ENCODE results near the gene NSL1. TPM values are rescaled to one million over a fixed set of nuclear protein-coding genes. Genes with fewer than 3 reads are reported as not detected.

Gene NSL1
- total RNA-seq, 1 experiment from 2014 or later, result 36.4 TPM

DNA sequence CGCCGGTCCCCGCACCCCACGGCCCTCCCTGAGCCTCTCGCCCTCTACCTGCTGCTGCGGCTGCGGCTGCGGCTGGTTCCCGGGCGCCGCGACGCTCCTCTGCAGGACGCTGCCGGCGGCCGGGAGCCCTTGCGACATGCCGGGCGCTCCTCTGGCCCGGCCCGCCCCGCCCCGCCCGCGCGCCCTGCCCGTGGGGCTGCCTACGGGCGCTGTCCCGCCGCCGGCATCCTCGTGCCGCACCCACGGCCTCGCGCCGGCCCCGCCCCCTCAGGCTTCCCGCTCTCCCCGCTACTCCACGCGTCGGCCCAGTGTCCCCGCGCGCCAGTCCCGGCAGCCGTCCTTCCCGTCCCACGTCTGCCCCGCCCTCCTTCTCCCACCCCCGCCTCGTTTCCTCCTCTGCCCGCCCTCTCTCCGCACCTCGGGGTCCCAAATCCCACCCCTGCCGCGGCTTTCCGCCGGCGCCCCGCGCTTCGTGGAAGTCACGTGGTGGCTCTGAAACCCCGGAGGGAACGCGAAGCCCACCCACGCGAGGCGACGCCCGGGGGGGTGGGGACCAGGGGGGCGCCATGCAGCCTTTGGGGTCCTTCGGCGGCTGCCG is 91.9 kb downstream of the NSL1 start, which contains the start of gene BATF3:
Gene BATF3, minus strand, starts transcription at position 216 of the 598 bp plus-strand sequence. Its CDS starts 78 bp downstream, at position 138.
- peak; percentile 55 for ATAC-seq
- CTCF ChIA-PET, result interaction anchor here (1.3 kb wide), 2 partner anchors 32 to 35 kb away, joined by 4 to 6 read pairs; no protein-coding TSS in a partner anchor

DNA sequence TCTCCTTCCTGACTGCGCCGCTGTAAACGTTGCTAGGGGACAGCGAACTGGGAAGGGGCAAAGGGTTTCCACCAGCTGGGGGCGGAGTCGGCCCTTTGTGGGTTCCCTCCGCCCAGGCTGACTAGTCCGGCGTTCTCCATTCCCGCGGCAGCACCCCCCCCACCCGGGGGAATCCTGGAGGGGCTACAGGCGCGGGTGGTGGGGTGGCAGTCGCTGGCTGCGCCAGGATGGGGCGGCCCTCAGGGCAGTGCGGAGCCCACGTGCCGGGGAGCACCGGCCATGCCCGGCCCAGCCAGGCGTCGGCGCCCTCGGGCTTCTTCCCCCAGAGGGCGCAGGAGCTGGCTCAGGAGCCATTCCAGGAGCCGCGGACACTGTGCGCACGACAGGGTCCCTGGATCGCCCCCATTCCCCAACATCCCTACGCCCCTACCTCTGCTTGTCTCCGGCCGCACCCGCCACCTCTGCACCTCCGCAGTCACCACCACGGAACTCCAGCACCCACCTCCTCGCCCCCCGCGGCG is 92.4 kb downstream of the NSL1 start:
- no peaks in the 10 kb centered on the region for H4K20me1 ChIP-seq (ENCODE audit: insufficient read depth)
- H3K9ac ChIP-seq (ENCODE audit: low read length), result peak overlapping the region; percentile 49
- no peaks in the 10 kb centered on the region for H3K36me3 ChIP-seq (ENCODE audit: control insufficient read depth in 1 of 2, insufficient read depth in 2 of 2, low read length in 2 of 2)
- H3K4me1 ChIP-seq (ENCODE audit: control insufficient read depth in 1 of 2, insufficient read depth in 2 of 2, low read length in 2 of 2), result peaks cover 9 to 25% of the 10 kb centered on the region in 2 experiments
- peak; percentile 27 for DNase-seq (ENCODE audit: low read depth, low spot score)
- H3K4me2 ChIP-seq (ENCODE audit: low read length), result peak overlapping the region; percentile 87
- BruUV-seq (replicated peaks), result no TSS peak
- no peaks in the 10 kb centered on the region for H3K9me3 ChIP-seq (ENCODE audit: control insufficient read depth in 1 of 2, insufficient read depth in 1 of 2, low read depth in 1 of 2, low read length in 2 of 2)
- intact Hi-C loops (cut with micrococcal nuclease), result no loop called here
- peaks cover 16% of the 10 kb centered on the region; the same call in 1 of the 2 replicates for H3K27me3 ChIP-seq (ENCODE audit: insufficient read depth, low read length)
- H3K27ac ChIP-seq (ENCODE audit: low read depth, low read length), result no peak overlapping the region
- peak overlapping the region; percentile 47 to 58 for H3K4me3 ChIP-seq (replicated peaks in 1 of 2; ENCODE audit: low read depth in 1 of 2, low read length in 2 of 2)
- H2AFZ ChIP-seq (ENCODE audit: low read depth, low read length, poor library complexity, severe bottlenecking), result peak overlapping the region; percentile 36
- ChIA-PET POLR2A (interaction anchor here (1.3 kb wide), 1 partner anchor 91 kb away, joined by 5 read pairs; the partner anchor contains the start of gene ATF3), CTCF (interaction anchor here (1.1 to 1.3 kb wide), 3 partner anchors 31 to 51 kb away, joined by 4 to 6 read pairs (median 5); no protein-coding TSS in a partner anchor), RAD21 (ENCODE audit: low non-redundant PET in 1 of 2, low total read pairs in 2 of 2, uncharacterized antibody in 2 of 2, unreplicated experiment in 2 of 2) (interaction anchor here (0.7 to 1.1 kb wide), 2 partner anchors 222 to 243 kb away, joined by 5 read pairs; no protein-coding TSS in a partner anchor)
- no peaks in the 10 kb centered on the region for H3K9me2 ChIP-seq (ENCODE audit: insufficient read depth)
- H3K79me2 ChIP-seq (ENCODE audit: insufficient read depth, low read length), result no peaks in the 10 kb centered on the region
- ATAC-seq, result peak; percentile 92
- TF ChIP-seq FOSL1 (IDR thresholded peaks at IDR 0.05; ENCODE audit: low read depth), result no peak
- no peak for TF ChIP-seq JUND (IDR thresholded peaks at IDR 0.05)
- TF ChIP-seq, protein P1, sequence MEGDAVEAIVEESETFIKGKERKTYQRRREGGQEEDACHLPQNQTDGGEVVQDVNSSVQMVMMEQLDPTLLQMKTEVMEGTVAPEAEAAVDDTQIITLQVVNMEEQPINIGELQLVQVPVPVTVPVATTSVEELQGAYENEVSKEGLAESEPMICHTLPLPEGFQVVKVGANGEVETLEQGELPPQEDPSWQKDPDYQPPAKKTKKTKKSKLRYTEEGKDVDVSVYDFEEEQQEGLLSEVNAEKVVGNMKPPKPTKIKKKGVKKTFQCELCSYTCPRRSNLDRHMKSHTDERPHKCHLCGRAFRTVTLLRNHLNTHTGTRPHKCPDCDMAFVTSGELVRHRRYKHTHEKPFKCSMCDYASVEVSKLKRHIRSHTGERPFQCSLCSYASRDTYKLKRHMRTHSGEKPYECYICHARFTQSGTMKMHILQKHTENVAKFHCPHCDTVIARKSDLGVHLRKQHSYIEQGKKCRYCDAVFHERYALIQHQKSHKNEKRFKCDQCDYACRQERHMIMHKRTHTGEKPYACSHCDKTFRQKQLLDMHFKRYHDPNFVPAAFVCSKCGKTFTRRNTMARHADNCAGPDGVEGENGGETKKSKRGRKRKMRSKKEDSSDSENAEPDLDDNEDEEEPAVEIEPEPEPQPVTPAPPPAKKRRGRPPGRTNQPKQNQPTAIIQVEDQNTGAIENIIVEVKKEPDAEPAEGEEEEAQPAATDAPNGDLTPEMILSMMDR (IDR thresholded peaks at IDR 0.05 in 2 of 3, conservative IDR thresholded peaks at IDR 0.05 in 1 of 3; ENCODE audit: borderline replicate concordance in 1 of 3, insufficient read depth in 1 of 3, low read depth in 2 of 3, low read length in 2 of 3), result peak; percentile 54 to 90 (median 64)
- peak; percentile 44 for TF ChIP-seq RAD21 (IDR thresholded peaks at IDR 0.05; ENCODE audit: low read depth)
- peak; percentile 31; the same call in 1 of the 2 replicates for TF ChIP-seq POLR2AphosphoS5 (IDR thresholded peaks at IDR 0.05; ENCODE audit: low read depth, low read length)
- peak; percentile 29; the same call in 1 of the 2 replicates for TF ChIP-seq ZFX (IDR thresholded peaks at IDR 0.05)
- TF ChIP-seq EGR1 (IDR thresholded peaks at IDR 0.05; ENCODE audit: low read depth), result no peak
- TF ChIP-seq SIN3A (IDR thresholded peaks at IDR 0.05; ENCODE audit: low read depth), result no peak
- no peak for TF ChIP-seq SP1 (IDR thresholded peaks at IDR 0.05; ENCODE audit: low read depth)
- TF ChIP-seq, protein P2, sequence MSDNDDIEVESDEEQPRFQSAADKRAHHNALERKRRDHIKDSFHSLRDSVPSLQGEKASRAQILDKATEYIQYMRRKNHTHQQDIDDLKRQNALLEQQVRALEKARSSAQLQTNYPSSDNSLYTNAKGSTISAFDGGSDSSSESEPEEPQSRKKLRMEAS (IDR thresholded peaks at IDR 0.05), result peak; percentile 94
- TF ChIP-seq YY1 (IDR thresholded peaks at IDR 0.05; ENCODE audit: extremely low read depth, insufficient replicate concordance, low read depth, low read length), result peak; percentile 73
- TF ChIP-seq POLR2A (IDR thresholded peaks at IDR 0.05; ENCODE audit: borderline replicate concordance, extremely low read depth, insufficient read depth, insufficient read length), result no peak

More for the DNA sequence above, 91.9 kb downstream of the NSL1 start, which contains the start of gene BATF3:
- H3K27ac ChIP-seq (ENCODE audit: low read depth, low read length), result no peak within 1 kb of the TSS
- no peaks in the 10 kb centered on the region for H3K9me2 ChIP-seq (ENCODE audit: insufficient read depth)
- ChIA-PET POLR2A (interaction anchor here (1.3 kb wide), 1 partner anchor 91 kb away, joined by 5 read pairs; the partner anchor contains the start of gene ATF3), RAD21 (ENCODE audit: low non-redundant PET in 1 of 2, low total read pairs in 2 of 2, uncharacterized antibody in 2 of 2, unreplicated experiment in 2 of 2) (interaction anchor here (0.7 to 1.1 kb wide), 2 partner anchors 223 to 244 kb away, joined by 5 read pairs; no protein-coding TSS in a partner anchor)
- no peak for DNase-seq (ENCODE audit: low read depth, low spot score)
- H3K4me3 ChIP-seq (replicated peaks in 1 of 2; ENCODE audit: low read depth in 1 of 2, low read length in 2 of 2), result peak within 1 kb of the TSS; percentile 47 to 58
- no peaks in the 10 kb centered on the region for H3K79me2 ChIP-seq (ENCODE audit: insufficient read depth, low read length)
- peaks cover 16% of the 10 kb centered on the region; the same call in 1 of the 2 replicates for H3K27me3 ChIP-seq (ENCODE audit: insufficient read depth, low read length)
- no peaks in the 10 kb centered on the region for H3K36me3 ChIP-seq (ENCODE audit: control insufficient read depth in 1 of 2, insufficient read depth in 2 of 2, low read length in 2 of 2)
- peak within 1 kb of the TSS; percentile 36 for H2AFZ ChIP-seq (ENCODE audit: low read depth, low read length, poor library complexity, severe bottlenecking)
- H4K20me1 ChIP-seq (ENCODE audit: insufficient read depth), result no peaks in the 10 kb centered on the region
- peak within 1 kb of the TSS; percentile 49 for H3K9ac ChIP-seq (ENCODE audit: low read length)
- no peaks in the 10 kb centered on the region for H3K9me3 ChIP-seq (ENCODE audit: control insufficient read depth in 1 of 2, insufficient read depth in 1 of 2, low read depth in 1 of 2, low read length in 2 of 2)
- peak within 1 kb of the TSS; percentile 87 for H3K4me2 ChIP-seq (ENCODE audit: low read length)
- BruUV-seq (replicated peaks), result no TSS peak
- H3K4me1 ChIP-seq (ENCODE audit: control insufficient read depth in 1 of 2, insufficient read depth in 2 of 2, low read length in 2 of 2), result peaks cover 9 to 25% of the 10 kb centered on the region in 2 experiments
- no peak for TF ChIP-seq ZNF274 (IDR thresholded peaks at IDR 0.05; ENCODE audit: low read depth, low read length)
- TF ChIP-seq, protein P2 (IDR thresholded peaks at IDR 0.05), result peak; percentile 45
- 0 out of 2 replicates have a peak, but pooled peaks have one; percentile 21 for TF ChIP-seq ZFX (IDR thresholded peaks at IDR 0.05)
- 0 out of 2 replicates have a peak, but pooled peaks have one; percentile 35 for TF ChIP-seq EGR1 (IDR thresholded peaks at IDR 0.05; ENCODE audit: low read depth)
- no peak for TF ChIP-seq SIN3A (IDR thresholded peaks at IDR 0.05; ENCODE audit: low read depth)
- intact Hi-C loops (cut with micrococcal nuclease), result no loop called here
